Effector memory CD8-positive, alpha-beta T cell (primary cell): ENCODE results near the gene EYS.
"Not testable (repeated sequence)": the region's sequence is repeated elsewhere in the genome, so short reads cannot be mapped to it uniquely, and the experiment has no call there.

Source experiments
- ATAC-seq: fragments of 150-1000 bp; cut with Tn5 transposase; replicated peaks from 2 replicates; pipeline ENCODE4 v1.10.0; 2021; ENCODE audit warnings: mild to moderate bottlenecking, moderate library complexity
- DNase-seq, 3 experiments: peaks; one replicate each; pipeline ENCODE4 v3.0.0; 2021
- H3K27ac Mint-ChIP-seq, 2 donors: one replicate each; pipeline ENCODE4 v1.8.0; 2022; ENCODE audit warnings: mild to moderate bottlenecking in 2 of 2, mixed read lengths in 2 of 2, moderate library complexity in 2 of 2
- H3K27me3 Mint-ChIP-seq, 2 donors: one replicate each; pipeline ENCODE4 v1.8.0; 2022; ENCODE audit warnings: mixed read lengths in 2 of 2
- H3K36me3 Mint-ChIP-seq: one replicate; pipeline ENCODE4 v1.8.0; 2022; ENCODE audit warnings: mild to moderate bottlenecking, moderate library complexity, mixed read lengths; ENCODE audit not compliant: insufficient read depth
- H3K4me1 Mint-ChIP-seq, 2 donors: one replicate each; pipeline ENCODE4 v1.8.0; 2022; ENCODE audit warnings: low read depth in 2 of 2, mixed read lengths in 2 of 2
- H3K4me3 Mint-ChIP-seq, 2 donors: one replicate each; pipeline ENCODE4 v1.8.0; 2022; ENCODE audit warnings: mild to moderate bottlenecking in 2 of 2, mixed read lengths in 2 of 2, moderate library complexity in 2 of 2
- H3K9me3 Mint-ChIP-seq, 2 donors: one replicate each; pipeline ENCODE4 v1.8.0; 2022; ENCODE audit warnings: mixed read lengths in 2 of 2

The EYS gene

GRCh38 chr6:65595540-65595939 lies 111.5 kb downstream of the EYS start:
- no peak for DNase-seq
- no peak overlapping the region for H3K27ac Mint-ChIP-seq
- H3K4me3 Mint-ChIP-seq = no peak overlapping the region
- no peaks in the 10 kb centered on the region for H3K4me1 Mint-ChIP-seq
- H3K36me3 Mint-ChIP-seq = no peaks in the 10 kb centered on the region
- no peak for ATAC-seq
- no peaks in the 10 kb centered on the region for H3K27me3 Mint-ChIP-seq
- H3K9me3 Mint-ChIP-seq = peaks cover 0 to 8% of the 10 kb centered on the region in 2 donors

- Mint-ChIP-seq H3K9me3 (peaks cover 15 to 16% of the 10 kb centered on the region in 2 donors), H3K4me1 (no peaks in the 10 kb centered on the region), H3K36me3 (no peaks in the 10 kb centered on the region), H3K4me3 (no peak overlapping the region), H3K27ac (no peak overlapping the region), H3K27me3 (no peaks in the 10 kb centered on the region)
- ATAC-seq (no peak), DNase-seq (no peak)
Measured at GRCh38 chr6:65570340-65570739, 136.7 kb downstream of the EYS start.

GRCh38 chr6:65569505-65569904 lies 137.5 kb downstream of the EYS start:
- H3K4me1 Mint-ChIP-seq = no peaks in the 10 kb centered on the region
- no peak overlapping the region for H3K27ac Mint-ChIP-seq
- H3K4me3 Mint-ChIP-seq = no peak overlapping the region
- no peak for DNase-seq
- no peaks in the 10 kb centered on the region for H3K36me3 Mint-ChIP-seq
- ATAC-seq = no peak
- no peaks in the 10 kb centered on the region for H3K27me3 Mint-ChIP-seq
- peaks cover 16% of the 10 kb centered on the region in 2 donors for H3K9me3 Mint-ChIP-seq

- not testable (repeated sequence) for ATAC-seq, H3K36me3 Mint-ChIP-seq, H3K4me3 Mint-ChIP-seq, DNase-seq, H3K4me1 Mint-ChIP-seq, H3K27me3 Mint-ChIP-seq, H3K27ac Mint-ChIP-seq
- H3K9me3 Mint-ChIP-seq = peaks cover 11 to 15% of the 10 kb centered on the region in 2 donors
Measured at GRCh38 chr6:65569056-65569455, 138.0 kb downstream of the EYS start.

- Mint-ChIP-seq H3K9me3 (peaks cover 6 to 16% of the 10 kb centered on the region in 2 donors), H3K27ac (no peak overlapping the region), H3K27me3 (no peaks in the 10 kb centered on the region), H3K4me1 (no peaks in the 10 kb centered on the region), H3K4me3 (no peak overlapping the region), H3K36me3 (no peaks in the 10 kb centered on the region)
- ATAC-seq (no peak), DNase-seq (no peak)
Measured at GRCh38 chr6:65566117-65566516, 140.9 kb downstream of the EYS start.

DNA sequence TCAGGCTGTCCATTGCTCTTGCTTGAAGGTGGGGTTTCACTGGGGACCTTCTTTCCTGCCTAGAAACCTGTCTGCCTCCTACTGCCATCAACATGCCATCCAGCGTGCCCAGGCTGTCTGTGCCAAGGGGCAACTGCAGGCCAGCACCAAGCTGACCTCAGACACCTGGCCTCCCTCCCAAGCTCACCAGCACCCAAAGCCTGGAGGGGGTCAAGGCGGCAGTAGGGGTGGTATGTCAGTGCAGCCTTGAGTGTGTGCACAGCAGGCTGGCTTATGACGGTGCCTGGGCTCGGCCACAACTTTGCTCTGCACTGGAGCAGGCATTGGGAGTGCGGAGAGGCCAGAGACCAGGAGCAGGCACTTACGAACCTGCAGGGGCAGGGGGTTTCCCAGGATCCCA lies 149.0 kb downstream of the EYS start:
- Mint-ChIP-seq H3K27me3 (no peaks in the 10 kb centered on the region), H3K9me3 (peaks cover 0 to 5% of the 10 kb centered on the region in 2 donors), H3K27ac (no peak overlapping the region), H3K4me1 (no peaks in the 10 kb centered on the region), H3K36me3 (no peaks in the 10 kb centered on the region), H3K4me3 (no peak overlapping the region)
- no peak for ATAC-seq
- no peak for DNase-seq

DNA sequence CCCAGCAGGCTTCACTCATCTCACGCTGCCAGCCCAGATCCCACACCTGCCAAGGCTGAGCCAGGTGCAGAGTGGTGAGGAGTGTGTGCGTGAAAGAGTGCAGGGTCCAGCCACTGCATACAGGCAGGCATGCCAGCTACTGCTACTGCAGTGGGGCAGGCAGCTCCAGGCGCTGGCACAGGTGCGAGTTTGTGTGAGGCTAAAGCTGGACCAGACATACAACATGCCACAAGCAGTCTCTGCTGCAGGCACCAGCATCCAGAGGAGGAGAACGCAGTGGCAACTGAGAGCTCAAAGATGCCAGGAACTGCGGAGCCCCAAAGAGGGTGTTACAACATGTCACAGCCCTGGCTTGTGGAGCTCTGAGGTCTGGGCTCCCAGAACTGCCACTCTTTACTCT lies 149.8 kb downstream of the EYS start:
- no peak overlapping the region for H3K4me3 Mint-ChIP-seq
- no peaks in the 10 kb centered on the region for H3K27me3 Mint-ChIP-seq
- H3K9me3 Mint-ChIP-seq = peaks cover 0 to 5% of the 10 kb centered on the region in 2 donors
- H3K27ac Mint-ChIP-seq = no peak overlapping the region
- no peaks in the 10 kb centered on the region for H3K4me1 Mint-ChIP-seq
- ATAC-seq (no peak), DNase-seq (no peak)
- H3K36me3 Mint-ChIP-seq = no peaks in the 10 kb centered on the region

DNA sequence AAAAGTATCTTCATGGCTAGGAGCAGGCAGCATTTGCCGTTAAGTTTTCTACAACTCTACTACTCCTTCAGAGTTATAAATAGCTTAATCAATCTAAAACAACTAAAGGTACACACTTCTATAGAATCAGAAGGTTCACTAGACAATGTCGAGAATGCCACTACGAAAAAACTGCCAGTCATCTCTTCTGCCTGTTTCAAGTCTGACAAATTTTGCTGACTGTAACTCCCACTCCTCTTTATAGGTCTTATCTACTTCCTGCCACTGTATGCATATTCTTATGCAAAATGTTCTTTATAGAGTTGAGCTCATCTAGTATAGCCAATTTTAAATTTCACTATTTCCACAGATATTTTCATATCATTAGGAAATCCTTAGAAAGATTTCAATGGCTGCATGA lies 160.1 kb downstream of the EYS start:
- H3K4me1 Mint-ChIP-seq = no peaks in the 10 kb centered on the region
- no peak overlapping the region for H3K4me3 Mint-ChIP-seq
- no peak overlapping the region for H3K27ac Mint-ChIP-seq
- H3K9me3 Mint-ChIP-seq = peaks cover 0 to 7% of the 10 kb centered on the region in 2 donors
- ATAC-seq = no peak
- H3K27me3 Mint-ChIP-seq = no peaks in the 10 kb centered on the region
- H3K36me3 Mint-ChIP-seq = no peaks in the 10 kb centered on the region
- DNase-seq = no peak

DNA sequence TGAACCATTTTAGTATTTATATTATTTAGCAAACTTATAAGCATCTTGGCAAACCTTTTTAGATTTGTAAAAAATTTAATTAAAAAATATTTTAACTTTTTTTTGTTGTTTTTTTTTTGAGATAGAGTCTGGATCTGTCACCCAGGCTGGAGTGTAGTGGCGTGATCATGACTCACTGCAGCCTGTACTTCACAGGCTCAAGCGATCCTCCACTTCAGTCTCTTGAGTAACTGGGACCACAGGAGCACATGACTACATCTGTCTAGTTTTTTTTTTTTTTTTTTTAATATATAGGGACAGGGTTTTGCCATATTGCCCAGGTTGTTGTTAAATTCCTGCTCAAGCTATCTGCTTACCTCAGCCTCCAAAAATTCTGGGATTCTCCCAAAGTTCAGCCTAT lies 161.1 kb downstream of the EYS start:
- no peak for DNase-seq
- H3K27ac Mint-ChIP-seq = no peak overlapping the region
- H3K4me1 Mint-ChIP-seq = no peaks in the 10 kb centered on the region
- peaks cover 0 to 7% of the 10 kb centered on the region in 2 donors for H3K9me3 Mint-ChIP-seq
- ATAC-seq = no peak
- no peaks in the 10 kb centered on the region for H3K36me3 Mint-ChIP-seq
- no peaks in the 10 kb centered on the region for H3K27me3 Mint-ChIP-seq
- H3K4me3 Mint-ChIP-seq = no peak overlapping the region

DNA sequence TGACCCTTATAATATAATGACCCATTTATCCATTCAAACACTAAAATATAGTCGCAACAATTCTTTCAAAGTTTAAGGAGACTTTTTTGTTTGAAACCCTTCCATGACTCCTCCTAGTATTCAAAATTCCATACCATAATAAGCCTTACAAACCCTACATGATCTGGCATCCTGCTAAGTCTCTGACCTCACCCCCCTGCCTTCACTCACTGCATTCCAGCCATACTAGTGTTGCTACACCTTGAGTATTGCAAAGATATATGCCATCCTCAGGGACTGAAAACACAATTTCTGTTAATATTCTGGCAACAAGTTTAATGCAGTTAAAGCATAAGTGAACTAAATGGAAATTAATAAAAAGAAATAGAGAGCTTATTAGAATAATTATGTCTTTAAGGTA lies 168.4 kb downstream of the EYS start:
- Mint-ChIP-seq H3K4me3 (no peak overlapping the region), H3K4me1 (no peaks in the 10 kb centered on the region), H3K27ac (no peak overlapping the region), H3K27me3 (no peaks in the 10 kb centered on the region), H3K36me3 (no peaks in the 10 kb centered on the region), H3K9me3 (peaks cover 6 to 8% of the 10 kb centered on the region in 2 donors)
- DNase-seq (no peak), ATAC-seq (no peak)

DNA sequence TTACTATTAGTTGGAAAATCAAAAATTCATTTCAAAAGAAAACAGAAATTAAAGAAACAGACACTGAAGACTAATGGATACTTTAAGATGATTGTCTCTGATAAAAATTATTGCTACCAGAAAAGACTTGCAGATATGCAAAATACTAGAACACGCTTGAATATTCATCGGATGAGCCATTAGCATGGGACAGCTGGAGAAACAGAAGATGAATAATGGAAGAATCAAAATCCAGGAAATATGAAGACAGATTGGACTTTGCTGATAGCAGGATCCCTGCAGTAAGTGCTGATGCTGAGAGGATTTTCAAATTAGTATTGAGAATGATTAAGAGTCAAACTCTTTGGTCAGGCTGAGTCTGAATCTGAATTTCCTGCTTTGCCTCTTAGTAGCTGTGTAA lies 169.4 kb downstream of the EYS start:
- ATAC-seq (no peak), DNase-seq (no peak)
- H3K9me3 Mint-ChIP-seq = peaks cover 6 to 10% of the 10 kb centered on the region in 2 donors
- H3K36me3 Mint-ChIP-seq = no peaks in the 10 kb centered on the region
- no peak overlapping the region for H3K4me3 Mint-ChIP-seq
- H3K27me3 Mint-ChIP-seq = no peaks in the 10 kb centered on the region
- no peak overlapping the region for H3K27ac Mint-ChIP-seq
- H3K4me1 Mint-ChIP-seq = no peaks in the 10 kb centered on the region

DNA sequence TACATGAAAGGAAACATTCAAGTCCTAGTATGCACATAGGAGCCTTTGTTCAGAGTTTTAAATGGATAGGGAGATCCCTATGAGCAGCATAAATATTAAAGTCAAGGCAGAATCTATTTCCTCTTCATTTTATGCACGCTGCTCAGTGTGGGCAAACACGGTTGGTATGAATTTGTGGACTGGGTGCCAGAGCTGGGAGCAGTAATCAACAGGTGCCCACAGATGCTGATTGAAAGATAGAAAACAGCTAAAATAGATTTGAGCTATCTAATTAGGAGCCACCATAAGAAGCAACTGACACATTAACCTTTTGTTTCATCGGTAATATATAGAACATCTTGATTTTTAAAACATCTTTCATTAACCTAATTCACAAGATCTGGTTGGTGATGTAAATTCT lies 175.5 kb downstream of the EYS start:
- ATAC-seq (no peak), DNase-seq (no peak)
- H3K9me3 Mint-ChIP-seq = peaks cover 6 to 13% of the 10 kb centered on the region in 2 donors
- H3K27ac Mint-ChIP-seq = no peak overlapping the region
- no peak overlapping the region for H3K4me3 Mint-ChIP-seq
- H3K36me3 Mint-ChIP-seq = no peaks in the 10 kb centered on the region
- no peaks in the 10 kb centered on the region for H3K4me1 Mint-ChIP-seq
- no peaks in the 10 kb centered on the region for H3K27me3 Mint-ChIP-seq

GRCh38 chr6:65524232-65524631 lies 182.8 kb downstream of the EYS start:
- Mint-ChIP-seq H3K9me3 (peaks cover 0 to 2% of the 10 kb centered on the region in 2 donors), H3K4me1 (no peaks in the 10 kb centered on the region), H3K27ac (no peak overlapping the region), H3K27me3 (no peaks in the 10 kb centered on the region), H3K36me3 (peaks cover 3% of the 10 kb centered on the region), H3K4me3 (no peak overlapping the region)
- no peak for DNase-seq
- no peak for ATAC-seq

GRCh38 chr6:65505736-65506135 lies 201.3 kb downstream of the EYS start:
- Mint-ChIP-seq H3K27me3 (no peaks in the 10 kb centered on the region), H3K36me3 (no peaks in the 10 kb centered on the region), H3K9me3 (peaks cover 3 to 23% of the 10 kb centered on the region in 2 donors), H3K4me3 (no peak overlapping the region), H3K27ac (no peak overlapping the region), H3K4me1 (no peaks in the 10 kb centered on the region)
- ATAC-seq (no peak), DNase-seq (no peak)

DNA sequence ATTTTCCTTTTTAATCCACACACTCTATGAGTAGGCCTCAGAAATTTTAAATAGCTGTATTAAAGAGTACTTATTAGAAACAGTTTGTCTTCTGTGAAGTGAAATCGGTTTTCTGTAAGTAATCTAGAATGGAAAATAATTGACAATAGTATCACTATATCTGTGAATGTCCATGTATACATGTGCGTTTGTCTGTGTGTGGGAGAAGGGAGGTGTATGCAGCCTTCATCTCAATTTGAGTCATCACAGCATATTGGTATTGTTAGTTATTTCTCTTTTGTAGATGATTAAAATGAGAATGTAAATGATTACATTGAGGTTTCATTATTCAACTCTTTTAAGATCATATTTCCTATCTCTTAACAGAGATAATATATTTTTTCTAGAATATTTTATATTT lies 206.0 kb downstream of the EYS start:
- no peaks in the 10 kb centered on the region for H3K27me3 Mint-ChIP-seq
- no peak overlapping the region for H3K4me3 Mint-ChIP-seq
- no peaks in the 10 kb centered on the region for H3K4me1 Mint-ChIP-seq
- H3K9me3 Mint-ChIP-seq = peaks cover 1 to 16% of the 10 kb centered on the region in 2 donors
- no peak overlapping the region for H3K27ac Mint-ChIP-seq
- DNase-seq = no peak
- no peak for ATAC-seq
- H3K36me3 Mint-ChIP-seq = no peaks in the 10 kb centered on the region
